ENCODE results near the gene PACSIN3.

Gene PACSIN3

DNA sequence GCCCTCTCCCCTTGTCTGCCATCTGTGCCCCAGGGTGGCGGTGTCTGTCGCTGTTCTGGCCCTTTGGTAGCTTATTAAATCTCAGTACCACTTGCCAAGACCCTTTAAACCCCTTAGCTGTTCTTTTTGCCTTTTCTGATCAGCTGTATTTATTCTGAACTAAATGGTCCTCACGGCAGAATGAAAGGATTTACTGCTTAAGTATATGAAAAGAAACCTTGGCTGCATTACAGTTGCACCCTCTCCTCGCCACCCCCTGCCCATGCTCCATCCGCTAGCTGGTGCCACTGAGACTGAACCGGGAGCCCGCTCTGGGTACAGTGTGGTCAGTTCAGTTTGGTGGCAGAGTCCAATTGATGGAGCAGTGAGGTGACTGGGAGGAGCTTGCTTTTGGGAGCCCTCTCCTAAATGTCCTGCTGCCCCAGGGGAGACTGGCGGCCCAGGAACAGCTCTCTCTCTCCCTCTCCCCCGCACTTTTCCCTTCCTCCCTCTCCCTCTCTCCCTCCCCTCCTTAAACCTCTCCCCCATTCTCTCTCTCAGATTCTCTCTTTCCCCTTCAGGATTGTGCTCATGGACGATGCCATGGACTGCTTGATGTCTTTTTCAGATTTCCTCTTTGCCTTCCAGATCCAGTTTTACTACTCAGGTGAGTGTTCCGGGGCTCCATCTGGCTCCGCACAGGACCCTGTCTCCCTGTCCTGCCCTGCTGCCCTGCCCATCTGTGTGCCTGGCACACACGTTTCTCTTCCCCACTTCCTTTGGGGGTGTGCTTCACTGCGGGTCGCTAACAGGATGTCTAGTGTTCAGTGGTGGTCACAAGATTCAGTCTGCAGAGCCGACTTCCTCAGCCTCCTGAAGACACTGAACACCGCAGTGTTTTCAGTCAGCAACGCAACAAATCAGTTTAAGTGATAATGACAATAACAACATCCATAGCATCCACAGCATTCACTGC is 31.3 kb downstream of the PACSIN3 start:
- TF ChIP-seq, protein P1, sequence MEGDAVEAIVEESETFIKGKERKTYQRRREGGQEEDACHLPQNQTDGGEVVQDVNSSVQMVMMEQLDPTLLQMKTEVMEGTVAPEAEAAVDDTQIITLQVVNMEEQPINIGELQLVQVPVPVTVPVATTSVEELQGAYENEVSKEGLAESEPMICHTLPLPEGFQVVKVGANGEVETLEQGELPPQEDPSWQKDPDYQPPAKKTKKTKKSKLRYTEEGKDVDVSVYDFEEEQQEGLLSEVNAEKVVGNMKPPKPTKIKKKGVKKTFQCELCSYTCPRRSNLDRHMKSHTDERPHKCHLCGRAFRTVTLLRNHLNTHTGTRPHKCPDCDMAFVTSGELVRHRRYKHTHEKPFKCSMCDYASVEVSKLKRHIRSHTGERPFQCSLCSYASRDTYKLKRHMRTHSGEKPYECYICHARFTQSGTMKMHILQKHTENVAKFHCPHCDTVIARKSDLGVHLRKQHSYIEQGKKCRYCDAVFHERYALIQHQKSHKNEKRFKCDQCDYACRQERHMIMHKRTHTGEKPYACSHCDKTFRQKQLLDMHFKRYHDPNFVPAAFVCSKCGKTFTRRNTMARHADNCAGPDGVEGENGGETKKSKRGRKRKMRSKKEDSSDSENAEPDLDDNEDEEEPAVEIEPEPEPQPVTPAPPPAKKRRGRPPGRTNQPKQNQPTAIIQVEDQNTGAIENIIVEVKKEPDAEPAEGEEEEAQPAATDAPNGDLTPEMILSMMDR (IDR thresholded peaks at IDR 0.05), result no peak
- Histone ChIP-seq H3K27me3 (ENCODE audit: control insufficient read depth, insufficient read depth, low read length) (no peaks in the 10 kb centered on the region), H3K36me3 (ENCODE audit: control insufficient read depth, insufficient read depth, low read length) (no peaks in the 10 kb centered on the region), H3K27ac (no peak overlapping the region), H3K79me2 (no peaks in the 10 kb centered on the region), H3K4me1 (no peaks in the 10 kb centered on the region), H3K4me2 (ENCODE audit: low read length) (no peak overlapping the region), H2AFZ (no peak overlapping the region), H3K9ac (no peak overlapping the region), H3K9me3 (ENCODE audit: control insufficient read depth, low read length) (no peaks in the 10 kb centered on the region), H3K4me3 (ENCODE audit: low read depth, low read length) (no peak overlapping the region)

GRCh38 chr11:47152953-47153950 is 33.0 kb downstream of the PACSIN3 start:
- Histone ChIP-seq H3K4me3 (ENCODE audit: low read depth, low read length) (no peak overlapping the region), H3K9me3 (ENCODE audit: control insufficient read depth, low read length) (no peaks in the 10 kb centered on the region), H3K27ac (no peak overlapping the region), H3K4me1 (no peaks in the 10 kb centered on the region), H3K4me2 (ENCODE audit: low read length) (no peak overlapping the region), H3K9ac (no peak overlapping the region), H3K27me3 (ENCODE audit: control insufficient read depth, insufficient read depth, low read length) (no peaks in the 10 kb centered on the region), H3K36me3 (ENCODE audit: control insufficient read depth, insufficient read depth, low read length) (no peaks in the 10 kb centered on the region), H3K79me2 (no peaks in the 10 kb centered on the region), H2AFZ (no peak overlapping the region)
- TF ChIP-seq, protein P1 (IDR thresholded peaks at IDR 0.05), result peak; percentile 78

GRCh38 chr11:47152126-47152952 is 33.9 kb downstream of the PACSIN3 start:
- TF ChIP-seq, protein P1 (IDR thresholded peaks at IDR 0.05), result no peak
- Histone ChIP-seq H3K4me1 (no peaks in the 10 kb centered on the region), H3K79me2 (no peaks in the 10 kb centered on the region), H2AFZ (no peak overlapping the region), H3K27me3 (ENCODE audit: control insufficient read depth, insufficient read depth, low read length) (no peaks in the 10 kb centered on the region), H3K27ac (no peak overlapping the region), H3K9me3 (ENCODE audit: control insufficient read depth, low read length) (no peaks in the 10 kb centered on the region), H3K9ac (no peak overlapping the region), H3K36me3 (ENCODE audit: control insufficient read depth, insufficient read depth, low read length) (no peaks in the 10 kb centered on the region), H3K4me3 (ENCODE audit: low read depth, low read length) (no peak overlapping the region), H3K4me2 (ENCODE audit: low read length) (no peak overlapping the region)

DNA sequence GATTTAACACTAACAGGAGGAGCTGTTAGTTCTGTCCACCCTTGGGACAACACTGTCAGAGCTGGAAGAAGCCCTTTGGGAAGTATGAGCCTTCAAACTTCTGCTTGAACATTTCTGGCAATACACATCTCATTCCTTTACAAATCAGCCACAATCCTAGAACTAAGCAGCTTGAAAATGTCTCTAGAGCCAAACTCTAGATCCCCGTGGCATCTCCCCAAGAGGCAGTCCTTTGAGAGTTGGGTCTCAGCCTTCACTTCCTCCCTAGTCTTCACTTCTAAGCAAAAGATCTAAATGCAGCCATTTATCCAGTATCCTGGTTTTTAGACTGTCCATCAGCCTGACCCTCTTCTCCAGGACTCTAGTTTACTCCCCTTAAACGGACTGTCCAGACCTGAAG is 36.5 kb downstream of the PACSIN3 start:
- Histone ChIP-seq H3K9ac (no peak overlapping the region), H3K27me3 (ENCODE audit: control insufficient read depth, insufficient read depth, low read length) (no peaks in the 10 kb centered on the region), H3K9me3 (ENCODE audit: control insufficient read depth, low read length) (no peaks in the 10 kb centered on the region), H3K27ac (no peak overlapping the region), H3K4me1 (no peaks in the 10 kb centered on the region), H3K4me3 (ENCODE audit: low read depth, low read length) (no peak overlapping the region), H3K79me2 (no peaks in the 10 kb centered on the region), H3K36me3 (ENCODE audit: control insufficient read depth, insufficient read depth, low read length) (no peaks in the 10 kb centered on the region), H2AFZ (no peak overlapping the region), H3K4me2 (ENCODE audit: low read length) (no peak overlapping the region)
- TF ChIP-seq, protein P1 (IDR thresholded peaks at IDR 0.05), result no peak

All from parathyroid adenoma (tissue), 2 donors.